Stomach (tissue), 4 donors: ENCODE results near the gene PDE8B.

Experiments
- CTCF ChIP-seq, 7 experiments: fragments of 450-650 bp in 4 of 7; fragments of 200-600 bp in 3 of 7; sonication (generic) in 3 of 7; IDR thresholded peaks; one replicate each; pipeline ENCODE4 v1.5.1; 2016 to 2019; ENCODE audit warnings: antibody characterized with exemption in 7 of 7, control low read depth in 2 of 7, mild to moderate bottlenecking in 1 of 7
- EP300 ChIP-seq: sonication (generic); formaldehyde crosslinking; IDR thresholded peaks from one replicate; pipeline ENCODE4 v1.6.1; 2017; ENCODE audit warnings: antibody characterized with exemption
- POLR2A ChIP-seq, 4 donors: fragments of 450-650 bp; IDR thresholded peaks; one replicate each; pipeline ENCODE4 v1.6.1; 2016; ENCODE audit warnings: antibody characterized with exemption in 4 of 4, control low read depth in 2 of 4, mild to moderate bottlenecking in 1 of 4, moderate library complexity in 1 of 4
- POLR2AphosphoS5 ChIP-seq, 3 donors: sonication (generic); formaldehyde crosslinking; IDR thresholded peaks; one replicate each; pipeline ENCODE4 v1.6.1; 2016; ENCODE audit warnings: antibody characterized with exemption in 3 of 3

GRCh38 chr5:77409870-77410621, 199.6 kb downstream of the PDE8B start:
- TF ChIP-seq EP300 (no peak), CTCF (IDR thresholded peaks at IDR 0.05) (no peak), POLR2A (IDR thresholded peaks at IDR 0.05) (no peak), POLR2AphosphoS5 (IDR thresholded peaks at IDR 0.05) (no peak)
